PFSK-1 (cell line): ENCODE measurements around the gene RALGAPA2.

Experiments
- FOXP2 ChIP-seq: optimal IDR thresholded peaks from 2 replicates; pipeline ENCODE3; 2011; ENCODE audit warnings: borderline replicate concordance, control low read depth, inconsistent platforms; ENCODE audit not compliant: insufficient read depth; ENCODE audit errors: extremely low read length, extremely low read depth
- POLR2AphosphoS5 ChIP-seq: IDR thresholded peaks from 2 replicates; pipeline ENCODE4 v1.6.1; 2012; ENCODE audit warnings: low read depth, mild to moderate bottlenecking, control low read depth, low read length, moderate library complexity
- SIN3A ChIP-seq: IDR thresholded peaks from 2 replicates; pipeline ENCODE4 v1.6.1; 2012; ENCODE audit warnings: mild to moderate bottlenecking, low read length, moderate library complexity, borderline replicate concordance; ENCODE audit not compliant: insufficient read depth
- TAF1 ChIP-seq: IDR thresholded peaks from 2 replicates; pipeline ENCODE4 v1.6.1; 2012; ENCODE audit warnings: low read length, control low read depth, borderline replicate concordance; ENCODE audit not compliant: insufficient read depth
- TF ChIP-seq, protein P1 (sequence below), 2 experiments: IDR thresholded peaks; 2 replicates each; pipeline versions ENCODE4 v1.6.1 to v1.8.0; 2011 to 2012; ENCODE audit warnings: low read depth in 2 of 2, low read length in 2 of 2, control low read depth in 1 of 2, inconsistent platforms in 1 of 2, mild to moderate bottlenecking in 1 of 2, moderate library complexity in 1 of 2; ENCODE audit not compliant: insufficient read depth in 1 of 2

Gene RALGAPA2

GRCh38 chr20:20362774-20363433 is 349.5 kb downstream of the RALGAPA2 start:
- no peak for TF ChIP-seq TAF1
- TF ChIP-seq, protein P1, sequence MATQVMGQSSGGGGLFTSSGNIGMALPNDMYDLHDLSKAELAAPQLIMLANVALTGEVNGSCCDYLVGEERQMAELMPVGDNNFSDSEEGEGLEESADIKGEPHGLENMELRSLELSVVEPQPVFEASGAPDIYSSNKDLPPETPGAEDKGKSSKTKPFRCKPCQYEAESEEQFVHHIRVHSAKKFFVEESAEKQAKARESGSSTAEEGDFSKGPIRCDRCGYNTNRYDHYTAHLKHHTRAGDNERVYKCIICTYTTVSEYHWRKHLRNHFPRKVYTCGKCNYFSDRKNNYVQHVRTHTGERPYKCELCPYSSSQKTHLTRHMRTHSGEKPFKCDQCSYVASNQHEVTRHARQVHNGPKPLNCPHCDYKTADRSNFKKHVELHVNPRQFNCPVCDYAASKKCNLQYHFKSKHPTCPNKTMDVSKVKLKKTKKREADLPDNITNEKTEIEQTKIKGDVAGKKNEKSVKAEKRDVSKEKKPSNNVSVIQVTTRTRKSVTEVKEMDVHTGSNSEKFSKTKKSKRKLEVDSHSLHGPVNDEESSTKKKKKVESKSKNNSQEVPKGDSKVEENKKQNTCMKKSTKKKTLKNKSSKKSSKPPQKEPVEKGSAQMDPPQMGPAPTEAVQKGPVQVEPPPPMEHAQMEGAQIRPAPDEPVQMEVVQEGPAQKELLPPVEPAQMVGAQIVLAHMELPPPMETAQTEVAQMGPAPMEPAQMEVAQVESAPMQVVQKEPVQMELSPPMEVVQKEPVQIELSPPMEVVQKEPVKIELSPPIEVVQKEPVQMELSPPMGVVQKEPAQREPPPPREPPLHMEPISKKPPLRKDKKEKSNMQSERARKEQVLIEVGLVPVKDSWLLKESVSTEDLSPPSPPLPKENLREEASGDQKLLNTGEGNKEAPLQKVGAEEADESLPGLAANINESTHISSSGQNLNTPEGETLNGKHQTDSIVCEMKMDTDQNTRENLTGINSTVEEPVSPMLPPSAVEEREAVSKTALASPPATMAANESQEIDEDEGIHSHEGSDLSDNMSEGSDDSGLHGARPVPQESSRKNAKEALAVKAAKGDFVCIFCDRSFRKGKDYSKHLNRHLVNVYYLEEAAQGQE (IDR thresholded peaks at IDR 0.05; ENCODE audit: insufficient read depth in 1 of 2, low read depth in 2 of 2, low read length in 2 of 2): no peak
- no peak for TF ChIP-seq FOXP2
- no peak for TF ChIP-seq POLR2AphosphoS5
- no peak for TF ChIP-seq SIN3A

DNA sequence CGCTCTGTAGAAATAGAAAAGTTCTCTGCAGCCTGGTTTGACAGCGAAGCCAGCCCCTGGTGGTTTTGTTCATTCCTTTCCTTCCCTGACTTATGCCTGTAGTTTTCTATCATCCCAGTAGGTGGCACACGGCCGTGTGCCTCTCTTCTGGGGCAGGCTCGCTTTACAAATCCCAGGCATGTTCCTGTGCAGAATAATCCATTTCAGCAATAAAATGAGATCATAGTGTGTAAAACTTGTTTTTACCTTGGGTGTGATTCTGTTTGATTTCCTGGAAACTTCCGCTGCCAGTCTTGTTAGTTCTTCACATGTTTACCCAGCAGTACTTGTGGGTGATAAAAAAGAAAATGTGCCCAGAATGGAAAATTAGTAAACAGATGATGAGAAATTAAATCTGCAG is 352.0 kb downstream of the RALGAPA2 start:
- no peak for TF ChIP-seq TAF1
- TF ChIP-seq, protein P1 (IDR thresholded peaks at IDR 0.05; ENCODE audit: insufficient read depth in 1 of 2, low read depth in 2 of 2, low read length in 2 of 2): no peak
- TF ChIP-seq SIN3A: no peak
- TF ChIP-seq POLR2AphosphoS5: no peak
- no peak for TF ChIP-seq FOXP2

DNA sequence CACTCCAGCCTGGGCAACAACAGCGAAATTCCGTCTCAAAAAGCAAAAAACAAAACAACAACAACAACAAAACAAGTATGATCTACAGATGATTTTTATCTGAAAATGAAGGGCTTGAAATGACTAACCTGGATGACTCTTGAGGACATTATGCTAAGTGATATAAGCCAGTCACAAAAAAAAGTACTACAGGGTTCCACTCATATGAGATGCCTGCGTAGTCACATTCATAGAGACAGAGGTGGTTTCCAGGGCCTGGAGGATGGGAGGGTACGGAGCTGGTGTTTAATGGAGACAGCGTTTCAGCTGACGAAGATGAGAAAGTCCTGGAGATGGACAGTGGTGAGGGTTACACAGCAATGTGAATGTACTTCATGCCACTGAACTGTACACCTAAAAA is 352.8 kb downstream of the RALGAPA2 start:
- TF ChIP-seq FOXP2: no peak
- no peak for TF ChIP-seq SIN3A
- no peak for TF ChIP-seq TAF1
- TF ChIP-seq POLR2AphosphoS5: no peak
- TF ChIP-seq, protein P1 (IDR thresholded peaks at IDR 0.05; ENCODE audit: insufficient read depth in 1 of 2, low read depth in 2 of 2, low read length in 2 of 2): no peak

DNA sequence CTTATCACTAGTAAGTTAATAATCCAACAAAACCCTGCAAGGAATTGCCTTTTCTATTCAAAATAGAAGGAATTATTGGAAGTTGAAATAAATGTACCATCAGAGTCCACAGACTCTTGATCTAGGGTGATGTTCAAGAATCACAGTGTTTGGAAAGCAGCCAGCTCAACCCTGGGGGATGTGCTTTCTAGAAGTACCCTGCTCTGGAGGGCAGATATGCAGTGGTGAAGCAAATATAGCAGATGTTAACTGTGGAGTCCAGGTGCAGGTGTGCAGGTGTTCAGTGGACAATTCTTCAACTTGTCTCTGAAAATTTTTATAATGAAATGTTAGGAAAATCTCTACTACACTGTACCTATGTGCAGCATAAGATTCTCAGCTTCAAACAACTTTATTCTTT is 353.6 kb downstream of the RALGAPA2 start:
- TF ChIP-seq FOXP2: no peak
- no peak for TF ChIP-seq POLR2AphosphoS5
- no peak for TF ChIP-seq TAF1
- TF ChIP-seq, protein P1 (IDR thresholded peaks at IDR 0.05; ENCODE audit: insufficient read depth in 1 of 2, low read depth in 2 of 2, low read length in 2 of 2): no peak
- TF ChIP-seq SIN3A: no peak

GRCh38 chr20:20353576-20353975 is 358.9 kb downstream of the RALGAPA2 start:
- TF ChIP-seq FOXP2 (no peak), SIN3A (no peak), POLR2AphosphoS5 (no peak), TAF1 (no peak)
- TF ChIP-seq, protein P1 (IDR thresholded peaks at IDR 0.05; ENCODE audit: insufficient read depth in 1 of 2, low read depth in 2 of 2, low read length in 2 of 2): no peak
